Activated T-helper 1 cell treated with anti-CD3 and anti-CD28 coated beads, Interleukin-2, amount 50 U/mL, for 16 hours (primary cell): ENCODE measurements around the gene CAMTA1.

Experiments used
- DNase-seq, 2 donors: peaks; one replicate each; pipeline ENCODE4 v3.0.0-alpha.2; 2020; ENCODE audit warnings: low read depth in 1 of 2, low spot score in 1 of 2

The CAMTA1 gene

DNA sequence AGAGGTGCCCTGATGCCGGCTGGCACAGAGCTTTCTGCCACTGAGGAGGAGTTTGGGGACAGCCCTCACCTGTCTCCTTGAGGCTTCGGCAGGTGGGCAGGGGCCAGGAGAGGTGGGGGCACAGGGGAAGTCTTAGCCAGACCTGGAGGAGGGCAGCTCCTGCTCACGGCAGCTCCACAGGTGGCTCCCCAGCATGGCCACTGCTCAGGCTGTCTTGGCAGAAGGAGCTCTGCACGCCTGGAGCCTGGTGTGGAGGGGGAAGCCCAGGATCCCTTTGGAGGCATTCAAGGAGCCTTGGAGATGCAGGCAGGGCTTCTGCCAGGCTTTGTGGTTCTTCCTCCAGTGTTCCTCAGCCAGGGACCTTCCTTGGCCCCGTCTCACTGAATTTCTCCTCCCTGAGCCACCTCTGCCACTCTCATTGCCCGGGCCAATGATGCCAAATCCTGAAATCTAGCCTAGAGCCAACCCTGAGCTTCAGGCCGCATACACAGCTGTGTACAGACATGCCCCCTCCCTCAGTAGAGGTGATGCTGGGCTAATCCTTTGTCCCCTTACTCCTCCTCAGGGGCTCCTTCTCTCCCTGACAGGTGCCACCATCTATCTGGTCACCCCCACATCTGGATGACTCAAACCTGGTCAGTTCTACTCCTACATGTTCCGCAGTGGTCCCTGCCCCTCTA lies 734.1 kb downstream of the CAMTA1 start:
- no peak for DNase-seq

DNA sequence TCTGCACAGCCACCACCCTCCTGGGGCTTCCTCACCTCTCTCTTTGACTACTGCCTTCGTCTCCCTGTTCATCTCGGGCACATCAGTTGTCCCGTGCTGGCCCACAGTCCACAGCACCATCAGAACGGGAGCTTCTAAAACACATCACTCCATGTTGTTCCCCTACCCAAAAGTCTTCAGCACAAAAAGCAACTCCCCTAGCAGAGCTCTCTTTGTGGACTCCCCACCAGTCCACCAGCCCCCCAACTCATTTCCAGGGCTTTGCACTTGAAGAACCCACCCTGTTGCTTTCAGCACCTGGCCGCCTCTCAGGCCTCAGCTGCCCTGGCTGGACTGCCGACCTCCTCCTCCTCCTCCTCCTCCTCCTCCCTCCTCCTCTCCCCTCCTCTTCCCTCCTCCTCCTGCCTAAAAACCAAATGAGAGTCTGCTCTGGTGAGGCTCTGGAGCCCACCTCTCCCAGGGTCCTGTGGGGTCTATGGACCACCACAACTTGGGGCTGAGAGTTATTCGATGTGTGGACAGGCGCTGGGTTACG lies 734.7 kb downstream of the CAMTA1 start:
- no peak for DNase-seq

DNA sequence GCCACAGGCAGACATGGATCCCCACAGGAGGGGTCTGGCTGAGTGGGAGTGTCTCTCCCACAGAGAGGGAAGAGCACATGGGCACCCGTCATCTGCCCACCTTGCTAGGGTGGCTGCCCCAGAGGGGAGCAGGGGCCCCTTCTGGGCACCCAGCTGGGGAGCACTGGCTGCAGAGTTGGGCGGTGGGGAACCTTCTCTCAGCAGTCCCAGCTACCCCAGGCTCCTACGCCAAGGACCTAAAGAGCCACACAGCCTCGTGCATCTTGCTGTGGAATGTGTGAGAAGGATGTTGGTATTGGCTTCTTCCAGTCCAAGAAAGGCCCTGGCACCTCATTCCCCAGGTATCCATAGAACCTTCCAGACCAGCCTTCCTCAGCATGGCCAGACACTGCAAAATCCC lies 735.2 kb downstream of the CAMTA1 start:
- no peak for DNase-seq

DNA sequence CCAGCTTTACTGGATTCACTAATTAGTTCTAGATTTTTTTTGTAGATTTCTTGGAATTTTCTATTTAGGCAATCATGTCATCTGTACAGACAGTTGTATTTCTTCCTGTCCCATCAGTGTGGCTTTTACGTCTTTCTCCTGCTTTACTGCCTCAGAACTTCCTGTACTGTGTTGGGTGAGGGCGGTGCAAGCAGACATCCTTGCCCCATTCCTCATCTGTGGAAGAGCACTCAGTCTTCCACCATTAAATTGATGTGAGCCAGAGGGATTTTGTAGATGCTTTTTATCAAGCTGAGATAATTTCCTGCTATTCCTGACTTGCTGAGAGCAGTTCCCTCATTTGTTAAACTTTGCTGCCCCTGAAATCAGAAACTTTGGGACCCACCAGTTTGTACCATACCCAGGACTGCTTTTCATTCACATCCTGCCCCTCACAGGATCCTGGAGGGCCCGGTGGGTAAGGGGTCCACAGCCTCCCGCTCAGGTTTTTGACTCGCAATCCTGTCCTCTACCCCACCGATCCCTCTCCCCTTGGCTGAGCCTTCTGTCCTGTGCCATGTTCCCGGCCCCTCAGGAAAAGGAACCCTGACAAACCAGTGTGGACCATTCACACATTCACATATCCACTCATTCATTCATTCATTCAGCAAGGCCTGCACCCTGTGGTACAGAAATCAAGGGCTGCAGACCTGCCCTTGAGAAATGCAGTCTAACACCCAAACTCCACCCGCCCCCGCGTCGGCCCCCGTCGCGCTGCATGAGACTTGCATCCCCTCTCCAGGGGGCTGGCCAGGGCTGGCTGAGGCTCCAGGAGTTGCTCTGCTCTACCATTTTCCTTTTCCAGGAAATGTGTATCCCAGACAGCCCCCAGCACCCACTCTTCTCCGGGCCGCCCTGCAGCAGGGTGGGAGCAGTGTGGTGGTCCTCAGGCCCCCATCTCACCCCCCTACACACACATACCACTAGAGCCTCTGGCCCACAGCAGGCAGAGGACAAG lies 739.4 kb downstream of the CAMTA1 start:
- no peak for DNase-seq

DNA sequence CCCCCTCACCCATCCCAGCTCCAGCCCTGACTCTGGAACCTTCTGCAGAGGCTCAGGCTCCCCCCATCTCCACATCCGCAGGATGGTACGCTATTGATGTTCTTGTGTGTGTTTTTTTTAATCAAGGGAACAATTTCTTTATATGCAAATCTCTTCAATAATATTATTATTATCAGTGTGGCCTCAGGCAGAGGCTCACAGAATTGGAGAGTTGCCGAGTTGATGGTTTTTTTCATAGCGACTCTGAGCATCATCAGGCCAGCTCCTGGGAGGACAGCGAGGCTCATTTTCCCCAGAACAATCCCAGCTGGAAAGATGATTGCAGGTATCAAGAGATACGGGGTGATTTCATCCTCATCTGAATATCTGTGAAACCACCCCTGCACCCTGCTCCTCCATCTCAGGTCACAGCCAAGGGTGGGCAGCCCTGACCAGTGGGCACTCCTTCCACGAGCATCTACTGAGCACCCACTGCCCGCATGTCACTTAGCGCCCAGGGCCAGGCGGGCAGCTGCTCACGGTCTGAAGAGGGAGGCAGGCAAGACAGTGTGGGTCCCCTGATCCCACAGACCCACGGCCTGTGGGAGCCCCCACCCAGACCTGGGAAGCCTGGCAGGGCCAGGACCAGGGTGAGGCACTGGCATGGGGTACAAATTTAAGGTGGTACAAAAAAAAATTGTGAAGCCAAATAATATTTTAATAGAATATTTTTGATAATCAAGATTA lies 740.2 kb downstream of the CAMTA1 start:
- no peak for DNase-seq

DNA sequence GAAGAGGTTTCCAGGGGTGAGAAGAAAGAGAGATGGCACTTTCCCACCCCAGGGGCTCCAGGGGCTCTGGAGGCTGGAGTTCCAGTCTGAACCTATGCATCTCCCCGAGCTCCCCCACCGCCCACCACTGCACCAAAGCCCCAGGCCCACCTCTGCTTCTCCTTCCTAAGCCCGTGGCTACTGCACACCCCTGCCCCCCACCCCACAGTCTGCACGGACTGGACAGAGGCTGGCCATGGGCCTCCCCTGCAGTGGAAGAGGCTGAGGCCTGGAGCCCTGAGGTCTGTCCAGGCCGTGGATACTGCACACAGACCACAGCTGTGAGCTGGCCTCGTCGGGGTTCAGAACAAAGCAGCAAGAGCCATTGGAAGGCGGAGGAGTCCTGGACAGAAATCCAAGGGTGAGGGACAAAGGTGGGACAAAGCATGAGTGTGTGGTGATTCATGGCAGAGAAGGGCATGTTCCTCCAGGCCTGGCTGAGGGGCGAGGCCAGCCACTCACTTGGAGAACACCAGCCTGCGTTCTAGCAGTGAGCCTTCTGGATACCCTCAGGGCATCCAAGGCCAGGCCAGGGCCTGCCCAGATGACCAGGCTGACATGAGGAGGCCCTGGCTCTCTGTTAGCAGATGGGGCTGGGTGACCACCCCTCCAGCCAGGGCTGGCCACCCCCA lies 741.1 kb downstream of the CAMTA1 start:
- no peak for DNase-seq

DNA sequence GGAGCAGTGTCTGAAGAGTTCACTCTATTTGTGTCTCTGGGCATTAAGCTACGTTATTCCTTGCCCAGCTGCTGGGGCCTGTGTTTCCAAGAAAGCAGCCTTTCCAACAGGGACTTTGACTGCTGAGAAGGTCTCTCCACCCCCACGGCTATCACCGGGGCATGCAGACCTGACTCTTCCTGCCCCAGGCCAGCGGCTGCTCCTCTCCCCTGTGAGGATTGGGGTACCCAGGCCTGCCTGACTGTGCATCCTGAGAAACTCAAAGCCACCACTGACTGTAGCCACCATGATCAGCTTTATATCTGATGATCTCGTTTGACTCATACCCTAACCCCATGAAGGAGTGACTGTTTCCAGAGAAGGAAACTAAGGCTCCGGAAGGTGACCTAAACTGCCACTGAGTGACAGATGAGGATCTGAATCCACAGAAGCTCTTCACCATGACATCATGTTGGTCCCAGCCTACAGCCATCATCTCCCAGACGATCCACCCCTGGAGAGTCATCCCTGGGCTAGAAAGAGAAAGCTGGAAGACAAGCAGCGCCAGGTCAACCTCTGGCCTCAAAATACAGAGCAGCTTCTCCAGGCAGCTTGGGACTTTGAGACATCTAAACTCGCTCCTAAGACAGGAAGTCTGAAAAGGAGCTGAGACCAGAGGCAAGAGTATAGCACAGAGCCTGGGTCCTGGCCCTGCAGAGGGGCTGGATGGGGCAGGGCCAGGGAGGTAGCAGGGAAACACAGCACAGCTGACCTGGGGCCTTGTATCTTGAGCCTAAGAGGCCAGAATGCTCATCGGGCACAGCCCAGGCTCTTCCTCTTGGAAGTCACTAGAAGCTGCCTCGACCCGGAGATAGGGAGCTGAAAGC lies 741.8 kb downstream of the CAMTA1 start:
- no peak for DNase-seq

DNA sequence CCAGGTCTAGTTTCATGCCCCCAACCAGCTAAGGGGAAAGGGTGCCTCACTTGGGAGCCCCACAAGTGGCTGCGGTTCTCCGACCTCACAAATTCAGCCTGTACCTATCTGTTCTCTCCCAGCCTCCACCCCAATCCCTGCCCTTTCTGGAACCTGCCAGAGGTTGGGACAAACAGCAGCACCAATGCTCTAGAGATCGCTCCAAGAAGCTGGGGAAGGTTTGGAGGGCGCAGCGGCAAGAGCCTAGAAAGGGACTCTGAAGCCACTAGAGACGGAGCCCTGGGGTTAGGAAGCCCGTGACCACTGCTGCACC lies 742.4 kb downstream of the CAMTA1 start:
- DNase-seq: no peak

DNA sequence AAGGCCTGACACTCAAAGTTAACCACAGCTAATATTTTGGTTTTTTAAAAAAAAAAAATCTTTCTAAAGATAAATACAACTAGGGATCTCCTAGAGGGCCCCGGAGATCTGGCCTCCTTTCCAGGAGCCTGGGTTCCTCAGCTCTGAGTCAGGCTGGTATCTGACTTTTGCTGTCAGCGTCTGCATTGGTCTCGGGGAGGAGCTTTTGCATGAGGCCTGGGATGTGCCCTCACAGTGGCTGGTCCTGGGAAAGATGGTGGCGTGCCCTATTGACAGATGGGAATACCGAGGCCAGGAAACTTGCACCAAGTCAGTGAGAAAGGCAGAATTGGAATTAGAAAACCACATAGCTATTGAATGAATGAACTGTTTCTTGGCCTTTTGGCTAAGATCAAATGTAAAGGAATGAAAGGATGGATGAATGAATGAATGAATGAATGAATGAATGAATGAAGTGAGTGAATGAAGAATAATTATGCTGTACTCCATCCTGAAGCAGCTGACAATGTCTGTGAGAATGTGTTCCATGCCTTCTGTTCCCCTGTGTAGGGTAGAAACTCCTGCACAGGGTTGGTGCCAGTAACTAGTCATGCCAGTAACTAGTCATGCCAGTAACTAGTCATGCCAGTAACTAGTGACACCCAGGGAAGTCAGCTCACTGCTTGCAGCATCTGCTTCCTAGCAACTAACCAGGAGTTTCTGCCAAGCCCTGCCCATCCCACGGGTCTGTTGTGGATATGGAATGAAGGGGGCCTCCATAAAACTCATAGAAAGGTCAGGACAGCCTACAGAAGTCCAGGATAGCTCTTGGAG lies 743.3 kb downstream of the CAMTA1 start:
- no peak for DNase-seq

DNA sequence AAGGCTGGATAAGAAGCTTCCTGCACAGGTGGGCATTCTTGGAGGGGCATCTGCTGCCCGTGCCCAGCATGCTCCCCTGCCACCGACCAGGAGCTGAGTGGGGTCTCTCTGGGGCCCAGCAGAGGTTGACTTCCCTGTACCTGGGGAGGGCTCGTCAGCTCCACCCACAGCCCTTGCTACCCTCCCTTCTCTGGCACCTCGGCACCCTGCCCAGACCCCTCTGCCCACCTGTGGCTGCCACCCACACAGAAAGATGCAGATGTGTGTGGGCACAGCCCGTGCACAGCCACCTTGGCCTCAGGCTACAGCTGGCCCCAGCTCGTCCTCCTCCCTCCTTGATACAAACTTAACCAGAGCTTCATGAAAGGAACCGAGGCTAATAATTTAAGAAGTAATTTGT lies 744.7 kb downstream of the CAMTA1 start:
- no peak for DNase-seq

DNA sequence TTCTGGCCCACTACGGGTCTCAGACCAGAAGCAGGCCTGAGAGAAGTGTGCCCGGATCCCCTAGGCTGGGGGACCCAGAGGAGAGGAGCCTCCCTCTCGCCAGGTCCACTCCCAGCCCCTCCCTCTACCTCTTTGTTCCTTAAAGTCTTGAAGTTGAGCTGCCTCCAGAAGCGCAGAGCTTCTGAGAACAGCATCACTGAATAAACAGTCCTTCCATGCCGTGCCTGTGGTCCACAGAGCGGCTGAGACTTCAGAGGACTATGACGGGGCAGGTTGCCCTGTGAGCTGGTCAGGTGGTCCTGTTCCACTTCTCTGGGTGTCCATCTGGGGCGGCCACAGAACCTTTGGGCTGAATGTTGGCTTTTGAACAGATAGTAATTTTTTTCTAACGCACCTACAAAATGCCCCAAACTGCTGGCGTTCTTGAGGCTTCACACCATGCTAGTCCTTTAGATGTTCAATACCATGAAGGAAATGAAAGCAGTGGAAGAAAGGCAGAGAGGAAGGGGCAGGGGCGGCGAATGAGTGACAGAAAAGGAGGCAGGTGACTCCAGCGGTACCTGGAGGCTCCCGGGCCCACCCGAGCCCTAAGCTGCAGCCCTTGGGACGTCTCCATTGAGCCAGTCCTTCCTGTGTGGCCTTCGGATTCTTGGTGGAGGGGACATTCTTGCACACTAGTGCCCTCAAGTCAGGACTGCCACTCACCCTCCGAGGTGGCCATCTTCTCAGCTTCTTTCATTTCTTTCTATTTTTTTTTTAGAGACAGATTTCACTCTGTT lies 746.5 kb downstream of the CAMTA1 start:
- DNase-seq: no peak

DNA sequence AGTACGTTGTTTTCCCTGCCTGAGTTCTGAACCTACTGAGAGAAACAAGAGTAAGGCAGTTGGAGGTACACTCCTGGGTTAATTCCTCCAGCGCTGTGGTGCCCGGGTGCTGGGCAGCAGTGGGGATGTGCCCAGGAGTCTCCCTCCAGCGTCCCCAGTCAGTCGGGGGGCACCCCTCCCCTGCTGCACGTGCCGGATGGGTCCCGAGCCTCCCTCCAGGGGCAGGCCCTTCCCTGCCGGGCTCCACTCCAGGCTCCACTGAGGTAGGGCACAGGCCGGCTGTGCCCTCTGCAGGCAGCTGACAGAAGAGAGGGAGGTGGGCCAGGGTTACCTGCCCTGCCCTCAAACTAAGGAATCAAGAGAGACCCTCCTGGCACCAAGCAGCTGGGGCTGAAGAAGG lies 747.8 kb downstream of the CAMTA1 start:
- DNase-seq: no peak

DNA sequence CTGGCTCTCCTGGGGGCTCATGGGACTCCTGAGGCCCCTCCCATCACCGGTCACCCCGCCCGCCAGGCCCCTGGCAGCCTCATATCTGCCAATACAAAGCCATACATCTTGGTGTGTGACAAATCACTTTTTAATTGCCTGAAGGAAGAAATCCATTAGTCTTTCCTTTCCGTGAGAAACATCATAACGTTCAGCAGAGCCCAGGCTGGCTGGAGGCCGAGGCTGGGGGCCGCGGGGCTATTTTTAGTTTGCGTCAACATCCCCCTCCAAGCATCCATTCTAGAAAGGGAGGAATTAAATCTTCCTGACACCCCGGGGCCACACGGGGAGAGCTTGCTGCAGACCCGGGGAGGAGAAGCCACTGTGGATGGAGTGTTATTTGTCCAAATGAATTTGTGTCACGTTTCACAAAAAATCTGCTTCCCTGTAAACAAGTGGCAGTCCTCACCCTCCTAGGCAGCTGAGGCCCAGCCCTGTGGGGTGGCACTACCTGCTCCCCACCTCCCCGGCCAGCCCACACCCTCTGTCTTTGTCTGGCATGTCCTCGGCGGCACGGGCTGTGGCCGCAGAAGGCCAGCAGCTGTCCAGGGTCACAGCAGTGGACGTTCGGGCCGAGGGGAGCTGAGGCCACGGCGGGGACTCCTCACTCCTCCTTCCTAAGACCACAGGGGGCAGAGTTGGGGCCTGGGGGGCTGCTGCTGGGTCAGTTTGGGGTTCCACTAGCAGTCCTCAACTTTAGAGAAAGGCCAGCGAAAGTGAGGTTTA lies 749.0 kb downstream of the CAMTA1 start:
- no peak for DNase-seq

DNA sequence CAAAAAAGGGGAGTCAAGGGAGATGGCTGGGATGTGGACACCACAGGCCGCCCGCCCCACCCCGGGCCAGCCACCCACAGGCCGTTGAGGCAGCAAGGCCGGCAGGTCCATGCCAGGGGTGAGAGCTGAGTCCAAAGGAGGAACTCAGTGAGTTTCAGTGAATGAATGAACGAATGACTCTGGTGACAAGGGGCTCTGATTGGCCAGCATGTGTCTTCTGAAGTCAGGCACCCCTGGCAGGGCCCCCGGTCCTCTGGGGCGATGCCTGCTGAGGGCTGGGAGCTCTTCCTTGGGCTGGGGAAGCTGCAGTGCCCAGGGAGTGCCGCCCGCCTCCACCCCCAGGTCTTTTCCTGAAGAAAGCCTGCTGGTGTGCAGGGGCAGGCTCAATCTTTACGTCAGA lies 749.8 kb downstream of the CAMTA1 start:
- DNase-seq: no peak

DNA sequence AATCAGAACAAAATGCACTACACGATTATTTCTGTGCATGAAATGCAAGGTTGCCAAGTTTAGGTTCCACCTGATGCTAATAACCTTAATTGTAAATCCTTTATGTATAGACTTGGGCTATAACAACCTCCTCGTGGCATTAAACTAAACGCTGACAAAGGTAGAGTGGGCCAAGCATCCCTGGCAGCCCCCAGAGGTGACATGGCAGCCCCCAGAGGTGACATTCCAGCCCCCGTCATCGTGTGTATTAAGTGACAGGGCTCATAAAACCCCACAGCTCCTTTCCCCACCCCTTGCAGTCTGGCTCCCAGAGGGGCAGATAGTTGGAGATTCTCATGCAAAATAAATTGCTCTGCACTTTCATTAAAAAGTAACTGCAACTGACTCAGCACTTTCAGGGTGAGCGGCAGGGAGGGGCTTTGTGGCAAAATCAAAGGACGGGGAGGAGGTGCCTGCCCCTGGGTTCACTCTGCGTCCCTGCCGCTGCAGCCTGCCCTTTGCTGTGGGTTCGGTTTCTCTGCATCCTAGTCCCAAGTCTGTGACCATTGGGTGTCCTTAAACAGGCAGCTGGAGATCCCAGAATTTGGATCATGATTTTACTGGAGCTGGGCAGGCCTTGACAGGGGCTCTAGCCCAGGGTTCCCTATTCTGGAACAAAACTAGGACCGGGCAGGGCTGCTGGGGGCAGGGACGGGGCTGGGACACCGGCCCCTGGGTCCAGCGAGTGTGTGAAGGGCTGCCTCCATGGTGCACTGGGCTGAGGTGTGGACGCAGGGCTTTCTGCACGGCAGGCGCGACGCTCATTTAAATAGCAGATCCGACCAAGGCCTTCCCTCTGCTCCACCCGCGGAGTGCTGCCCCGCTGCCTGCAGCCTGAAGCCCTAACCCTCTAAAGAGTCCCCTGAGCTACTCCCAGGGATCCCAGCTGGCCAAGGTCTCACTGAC lies 751.0 kb downstream of the CAMTA1 start:
- no peak for DNase-seq

DNA sequence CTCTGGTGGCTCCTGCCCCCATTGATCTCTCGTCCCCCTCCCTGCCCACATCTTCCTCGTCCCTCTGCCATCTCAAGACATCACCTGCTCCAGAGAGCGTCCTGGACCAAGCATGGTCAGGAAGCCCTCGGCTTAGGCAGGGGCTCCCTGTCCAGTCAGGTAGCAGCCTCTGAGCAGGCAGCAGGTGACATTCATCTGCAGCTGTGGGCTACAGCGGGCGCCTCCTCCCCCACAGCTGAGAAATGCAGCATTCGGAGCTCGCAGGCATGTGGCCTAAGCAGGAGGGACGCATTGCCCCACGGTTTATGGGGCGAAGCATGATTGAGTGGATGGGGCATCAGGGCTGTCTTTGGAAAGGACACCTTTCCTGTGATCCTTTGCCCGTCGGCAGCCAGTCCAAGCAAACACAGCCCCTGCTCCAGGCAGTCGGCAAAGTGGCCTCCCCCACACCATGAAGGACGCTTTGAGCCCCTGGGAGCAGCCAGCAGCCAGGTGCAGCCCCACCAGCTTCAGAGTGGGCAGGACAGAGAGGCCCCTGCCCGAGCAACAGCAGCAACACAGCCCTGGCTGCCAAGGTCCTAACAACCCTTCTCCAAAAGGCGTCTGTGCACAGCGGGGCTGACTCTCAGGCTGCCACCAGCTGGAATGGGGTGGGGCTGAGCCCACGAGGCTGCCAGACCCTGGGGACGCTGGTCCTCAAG lies 751.8 kb downstream of the CAMTA1 start:
- no peak for DNase-seq
